Activated CD8-positive, alpha-beta memory T cell treated with anti-CD3 and anti-CD28 coated beads, Interleukin-2, amount 10 ng/mL, durations not matched to agents 7 days and 5 days (primary cell): ENCODE measurements around the gene CAMK2B. TPM values are rescaled to one million over a fixed set of nuclear protein-coding genes. Genes with fewer than 3 reads are reported as not detected.
"Not testable (repeated sequence)": the region's sequence is repeated elsewhere in the genome, so short reads cannot be mapped to it uniquely, and the experiment has no call there.

Experiments used
- ATAC-seq: fragments of 150-1000 bp; cut with Tn5 transposase; one replicate; pipeline ENCODE4 v1.10.0; 2021; ENCODE audit warnings: moderate library complexity
- CTCF ChIA-PET: fragments of 350-600 bp; sonication (Branson Sonifier 250); formaldehyde crosslinking; loops from one replicate; lab custom pipeline; 2021; ENCODE audit warnings: antibody characterized with exemption; lab: Charles Lee
- DNase-seq: peaks from one replicate; pipeline ENCODE4 v3.0.0-alpha.2; 2020
- H3K27ac Mint-ChIP-seq: one replicate; pipeline ENCODE4 v1.8.0; 2021; ENCODE audit warnings: mild to moderate bottlenecking, mixed read lengths
- H3K27me3 Mint-ChIP-seq: one replicate; pipeline ENCODE4 v1.8.0; 2021; ENCODE audit warnings: mixed read lengths
- H3K36me3 Mint-ChIP-seq: one replicate; pipeline ENCODE4 v1.8.0; 2021; ENCODE audit warnings: mild to moderate bottlenecking, mixed read lengths
- H3K4me1 Mint-ChIP-seq: one replicate; pipeline ENCODE4 v1.8.0; 2021; ENCODE audit warnings: mixed read lengths
- H3K4me3 Mint-ChIP-seq: one replicate; pipeline ENCODE4 v1.8.0; 2021; ENCODE audit warnings: mild to moderate bottlenecking, moderate library complexity, mixed read lengths
- H3K9me3 Mint-ChIP-seq: one replicate; pipeline ENCODE4 v1.8.0; 2022; ENCODE audit warnings: low read depth, mixed read lengths
- total RNA-seq, 2 experiments: library from RNA; stranded (reverse); gene quantifications; one replicate each; pipeline ENCODE4 v1.2.3, GENCODE V29; 2021

Gene CAMK2B
- total RNA-seq, 2 experiments from 2014 or later, result 0.63 TPM; not detected in 1

- Mint-ChIP-seq H3K9me3 (no peaks in the 10 kb centered on the region), H3K27me3 (peaks cover 29% of the 10 kb centered on the region), H3K27ac (no peak overlapping the region), H3K4me1 (no peaks in the 10 kb centered on the region), H3K4me3 (no peak overlapping the region), H3K36me3 (no peaks in the 10 kb centered on the region)
- ATAC-seq, result no peak
- CTCF ChIA-PET, result interaction anchor here (0.9 kb wide), 1 partner anchor 22 kb away, joined by 3 read pairs; no protein-coding TSS in a partner anchor
- no peak for DNase-seq
Measured at GRCh38 chr7:44173911-44174693, 151.3 kb downstream of the CAMK2B start.

- no peak overlapping the region for H3K27ac Mint-ChIP-seq
- CTCF ChIA-PET, result interaction anchor here (0.9 to 1.3 kb wide), 2 partner anchors 24 kb away, joined by 3 read pairs; no protein-coding TSS in a partner anchor
- ATAC-seq (no peak), DNase-seq (no peak)
- H3K9me3 Mint-ChIP-seq, result no peaks in the 10 kb centered on the region
- H3K36me3 Mint-ChIP-seq, result no peaks in the 10 kb centered on the region
- H3K4me3 Mint-ChIP-seq, result no peak overlapping the region
- H3K27me3 Mint-ChIP-seq, result peaks cover 25% of the 10 kb centered on the region
- H3K4me1 Mint-ChIP-seq, result peaks cover 1% of the 10 kb centered on the region
Measured at GRCh38 chr7:44172803-44173424, 152.5 kb downstream of the CAMK2B start.

- H3K36me3 Mint-ChIP-seq, result no peaks in the 10 kb centered on the region
- H3K9me3 Mint-ChIP-seq, result no peaks in the 10 kb centered on the region
- H3K27ac Mint-ChIP-seq, result no peak overlapping the region
- peaks cover 6% of the 10 kb centered on the region for H3K4me1 Mint-ChIP-seq
- ATAC-seq (no peak), DNase-seq (no peak)
- H3K27me3 Mint-ChIP-seq, result peaks cover 25% of the 10 kb centered on the region
- H3K4me3 Mint-ChIP-seq, result no peak overlapping the region
- CTCF ChIA-PET, result interaction anchor here (1.3 kb wide), 1 partner anchor 24 kb away, joined by 3 read pairs; no protein-coding TSS in a partner anchor
Measured at GRCh38 chr7:44172352-44172751, 153.0 kb downstream of the CAMK2B start.

- CTCF ChIA-PET, result interaction anchor here (1.3 kb wide), 1 partner anchor 25 kb away, joined by 3 read pairs; no protein-coding TSS in a partner anchor
- not testable (repeated sequence) for H3K36me3 Mint-ChIP-seq, DNase-seq, H3K27ac Mint-ChIP-seq, H3K9me3 Mint-ChIP-seq, H3K4me3 Mint-ChIP-seq, ATAC-seq, H3K4me1 Mint-ChIP-seq
- H3K27me3 Mint-ChIP-seq, result peaks cover 25% of the 10 kb centered on the region
Measured at GRCh38 chr7:44171901-44172300, 153.5 kb downstream of the CAMK2B start.

GRCh38 chr7:44167920-44168319, 157.5 kb downstream of the CAMK2B start:
- ATAC-seq (no peak), DNase-seq (no peak)
- Mint-ChIP-seq H3K36me3 (no peaks in the 10 kb centered on the region), H3K27me3 (peaks cover 30% of the 10 kb centered on the region), H3K27ac (no peak overlapping the region), H3K4me1 (peaks cover 6% of the 10 kb centered on the region), H3K4me3 (no peak overlapping the region), H3K9me3 (no peaks in the 10 kb centered on the region)
- CTCF ChIA-PET, result no interaction called here

Other genes with a start within 250 kb of the CAMK2B start
- 10 to 100 TPM; 41.8 to 41.9 TPM for gene POLM, start 243.1 kb downstream of the CAMK2B start, total RNA-seq
- gene AEBP1, start 221.2 kb downstream of the CAMK2B start, total RNA-seq, result 1 to 10 TPM; 4.0 to 6.6 TPM
- 100 to 1,000 TPM; 130 to 158 TPM for gene POLD2, start 202.0 kb downstream of the CAMK2B start, total RNA-seq
- gene MYL7, start 184.3 kb downstream of the CAMK2B start, total RNA-seq, result not detected
- gene GCK, start 136.2 kb downstream of the CAMK2B start, total RNA-seq, result under 1 TPM in 1 of 2 experiments, not detected in 1; 0.23 TPM
- 10 to 100 TPM; 57.9 to 68.3 TPM for gene YKT6, start 124.6 kb downstream of the CAMK2B start, total RNA-seq
- gene NUDCD3, start 165.1 kb upstream of the CAMK2B start, total RNA-seq, result 100 to 1,000 TPM in 1 of 2 experiments, 10 to 100 TPM in 1; 92.2 to 101 TPM
- gene NPC1L1, start 215.7 kb upstream of the CAMK2B start, total RNA-seq, result not detected
- 100 to 1,000 TPM in 1 of 2 experiments, 10 to 100 TPM in 1; 97.4 to 102 TPM for gene DDX56, start 248.3 kb upstream of the CAMK2B start, total RNA-seq